Measurements from ENCODE around the gene COLEC12.

- TF ChIP-seq POLR2A (IDR thresholded peaks at IDR 0.05): no peak
- TF ChIP-seq, protein P1, sequence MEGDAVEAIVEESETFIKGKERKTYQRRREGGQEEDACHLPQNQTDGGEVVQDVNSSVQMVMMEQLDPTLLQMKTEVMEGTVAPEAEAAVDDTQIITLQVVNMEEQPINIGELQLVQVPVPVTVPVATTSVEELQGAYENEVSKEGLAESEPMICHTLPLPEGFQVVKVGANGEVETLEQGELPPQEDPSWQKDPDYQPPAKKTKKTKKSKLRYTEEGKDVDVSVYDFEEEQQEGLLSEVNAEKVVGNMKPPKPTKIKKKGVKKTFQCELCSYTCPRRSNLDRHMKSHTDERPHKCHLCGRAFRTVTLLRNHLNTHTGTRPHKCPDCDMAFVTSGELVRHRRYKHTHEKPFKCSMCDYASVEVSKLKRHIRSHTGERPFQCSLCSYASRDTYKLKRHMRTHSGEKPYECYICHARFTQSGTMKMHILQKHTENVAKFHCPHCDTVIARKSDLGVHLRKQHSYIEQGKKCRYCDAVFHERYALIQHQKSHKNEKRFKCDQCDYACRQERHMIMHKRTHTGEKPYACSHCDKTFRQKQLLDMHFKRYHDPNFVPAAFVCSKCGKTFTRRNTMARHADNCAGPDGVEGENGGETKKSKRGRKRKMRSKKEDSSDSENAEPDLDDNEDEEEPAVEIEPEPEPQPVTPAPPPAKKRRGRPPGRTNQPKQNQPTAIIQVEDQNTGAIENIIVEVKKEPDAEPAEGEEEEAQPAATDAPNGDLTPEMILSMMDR (IDR thresholded peaks at IDR 0.05): no peak
Measured at GRCh38 chr18:374721-375168, 125.8 kb downstream of the COLEC12 start.
